Adrenal gland (tissue), 5 donors: ENCODE results near the gene RAB30.

Source experiments
- CTCF ChIP-seq, 6 experiments: fragments of 450-650 bp in 4 of 6; fragments of 200-600 bp in 2 of 6; sonication (generic) in 1 of 6; IDR thresholded peaks; 1 replicate in 5 of 6; 2 replicates in 1 of 6; pipeline versions ENCODE4 v1.5.1 to v1.8.0; 2016 to 2021; ENCODE audit warnings: antibody characterized with exemption in 6 of 6, mild to moderate bottlenecking in 2 of 6, moderate library complexity in 1 of 6
- POLR2A ChIP-seq, 2 donors: fragments of 450-650 bp; IDR thresholded peaks; one replicate each; pipeline ENCODE4 v1.6.1; 2017; ENCODE audit warnings: antibody characterized with exemption in 2 of 2, mild to moderate bottlenecking in 2 of 2, moderate library complexity in 1 of 2
- donor health status: DM: no; HTN: no; CAD: no.

- TF ChIP-seq CTCF (IDR thresholded peaks at IDR 0.05) (no peak), POLR2A (IDR thresholded peaks at IDR 0.05) (no peak)
Observed at GRCh38 chr11:83012168-83013067, 59.3 kb downstream of the RAB30 start.
